Mammary epithelial cell (primary cell): ENCODE results near the gene EFCAB10.

Experiments
- CTCF ChIP-seq, 2 donors: IDR thresholded peaks in 1 of 2; conservative IDR thresholded peaks in 1 of 2; 2 replicates each; pipeline ENCODE4 v1.5.1; 2011 to 2012; ENCODE audit warnings: inconsistent platforms in 2 of 2, low read length in 2 of 2, mild to moderate bottlenecking in 2 of 2, control low read depth in 1 of 2, low read depth in 1 of 2; ENCODE audit not compliant: insufficient read depth in 1 of 2; ENCODE audit errors: extremely low read depth in 1 of 2
- EZH2 ChIP-seq: IDR thresholded peaks from 2 replicates; pipeline ENCODE4 v1.6.1; 2012; ENCODE audit warnings: low read length, inconsistent platforms, borderline replicate concordance

GRCh38 chr7:105600720-105601550 lies 19.6 kb upstream of the EFCAB10 start:
- no peak for TF ChIP-seq CTCF (conservative IDR thresholded peaks at IDR 0.05 in 1 of 2, IDR thresholded peaks at IDR 0.05 in 1 of 2; ENCODE audit: extremely low read depth in 1 of 2, insufficient read depth in 1 of 2, low read depth in 1 of 2, low read length in 2 of 2)
- TF ChIP-seq EZH2, result no peak
